ENCODE results near the gene SNX25.

GRCh38 chr4:185203486-185204237 lies 5.7 kb upstream of the SNX25 start, which contains the start of gene CFAP97:
- no peak for TF ChIP-seq CTCF (conservative IDR thresholded peaks at IDR 0.05; ENCODE audit: low read depth, low read length)
- TF ChIP-seq EZH2 (IDR thresholded peaks at IDR 0.05; ENCODE audit: borderline replicate concordance, low read depth, low read length, poor library complexity, severe bottlenecking): no peak

Measured in A673 (cell line).